Mammary epithelial cell (primary cell): ENCODE data around the gene PRM3.

Experiments
- EZH2 ChIP-seq: IDR thresholded peaks from 2 replicates; pipeline ENCODE4 v1.6.1; 2012; ENCODE audit warnings: low read length, inconsistent platforms, borderline replicate concordance
- TF ChIP-seq, protein P1 (sequence below), 2 donors: IDR thresholded peaks in 1 of 2; conservative IDR thresholded peaks in 1 of 2; 2 replicates each; pipeline ENCODE4 v1.5.1; 2011 to 2012; ENCODE audit warnings: inconsistent platforms in 2 of 2, low read length in 2 of 2, mild to moderate bottlenecking in 2 of 2, control low read depth in 1 of 2, low read depth in 1 of 2; ENCODE audit not compliant: insufficient read depth in 1 of 2; ENCODE audit errors: extremely low read depth in 1 of 2

DNA sequence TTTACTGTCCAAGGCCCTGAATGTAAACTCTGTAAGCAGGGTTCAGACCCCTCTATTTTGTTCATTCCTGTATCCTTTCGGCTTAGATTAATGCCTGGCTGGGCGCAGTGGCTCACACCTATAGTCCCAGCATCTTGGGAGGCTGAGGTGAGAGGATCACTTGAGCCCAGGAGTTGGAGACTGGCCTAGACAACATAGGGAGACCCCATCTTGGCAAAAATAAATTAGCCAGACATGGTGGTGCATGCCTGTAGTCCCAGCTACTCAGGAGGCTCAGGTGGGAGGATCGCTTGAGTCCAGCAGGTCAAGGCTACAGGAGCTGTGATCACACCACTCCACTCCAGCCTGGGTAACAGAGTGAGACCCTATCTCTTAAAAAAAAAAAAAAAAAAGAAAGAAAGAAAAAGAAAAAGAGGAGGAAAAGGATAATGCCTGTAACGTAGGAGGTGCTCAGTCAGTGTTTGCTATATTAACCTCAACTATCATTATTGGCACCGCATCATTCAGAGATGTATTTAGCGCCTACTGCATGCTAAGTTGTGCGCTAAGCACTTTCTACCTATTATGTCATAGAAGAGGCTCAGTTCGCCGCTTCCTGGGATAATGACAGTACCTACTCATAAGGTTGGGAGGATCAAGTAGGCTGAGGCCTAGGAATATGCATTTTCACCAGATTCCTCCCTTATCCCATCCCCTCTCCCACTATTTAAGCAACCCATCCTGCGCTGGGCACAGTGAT, 22.5 kb downstream of the PRM3 start:
- TF ChIP-seq, protein P1, sequence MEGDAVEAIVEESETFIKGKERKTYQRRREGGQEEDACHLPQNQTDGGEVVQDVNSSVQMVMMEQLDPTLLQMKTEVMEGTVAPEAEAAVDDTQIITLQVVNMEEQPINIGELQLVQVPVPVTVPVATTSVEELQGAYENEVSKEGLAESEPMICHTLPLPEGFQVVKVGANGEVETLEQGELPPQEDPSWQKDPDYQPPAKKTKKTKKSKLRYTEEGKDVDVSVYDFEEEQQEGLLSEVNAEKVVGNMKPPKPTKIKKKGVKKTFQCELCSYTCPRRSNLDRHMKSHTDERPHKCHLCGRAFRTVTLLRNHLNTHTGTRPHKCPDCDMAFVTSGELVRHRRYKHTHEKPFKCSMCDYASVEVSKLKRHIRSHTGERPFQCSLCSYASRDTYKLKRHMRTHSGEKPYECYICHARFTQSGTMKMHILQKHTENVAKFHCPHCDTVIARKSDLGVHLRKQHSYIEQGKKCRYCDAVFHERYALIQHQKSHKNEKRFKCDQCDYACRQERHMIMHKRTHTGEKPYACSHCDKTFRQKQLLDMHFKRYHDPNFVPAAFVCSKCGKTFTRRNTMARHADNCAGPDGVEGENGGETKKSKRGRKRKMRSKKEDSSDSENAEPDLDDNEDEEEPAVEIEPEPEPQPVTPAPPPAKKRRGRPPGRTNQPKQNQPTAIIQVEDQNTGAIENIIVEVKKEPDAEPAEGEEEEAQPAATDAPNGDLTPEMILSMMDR (conservative IDR thresholded peaks at IDR 0.05 in 1 of 2, IDR thresholded peaks at IDR 0.05 in 1 of 2; ENCODE audit: extremely low read depth in 1 of 2, insufficient read depth in 1 of 2, low read depth in 1 of 2, low read length in 2 of 2): no peak
- no peak for TF ChIP-seq EZH2
